Amygdala (tissue), 56 donors: ENCODE data around the gene KLK15.
"Not testable (repeated sequence)": the region's sequence is repeated elsewhere in the genome, so short reads cannot be mapped to it uniquely, and the experiment has no call there.

Source experiments
- DNase-seq, 56 donors: peaks; one replicate each; lab custom pipeline; 2025; lab: John Stamatoyannopoulos, UW

The KLK15 gene

DNA sequence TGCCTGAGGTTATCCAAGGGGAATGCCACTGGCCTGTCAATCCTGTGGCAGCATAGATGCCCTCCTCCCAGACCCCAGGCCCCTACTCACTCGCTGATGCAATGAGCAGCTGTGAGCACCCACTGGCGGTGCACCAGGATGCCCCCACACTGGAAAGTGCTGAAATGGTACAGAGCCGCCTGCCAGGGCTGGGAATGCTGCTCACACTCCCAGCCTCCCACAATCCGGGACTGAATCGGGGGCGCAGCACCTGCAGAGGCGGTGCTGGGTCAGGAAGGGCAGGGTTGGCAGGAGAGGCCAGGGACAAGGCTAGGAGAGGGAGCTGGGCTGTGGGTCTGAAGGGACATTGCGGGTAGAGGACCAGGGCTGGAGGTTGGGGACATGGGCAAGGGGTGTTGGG lies 11.8 kb downstream of the KLK15 start:
- DNase-seq: no peak

DNA sequence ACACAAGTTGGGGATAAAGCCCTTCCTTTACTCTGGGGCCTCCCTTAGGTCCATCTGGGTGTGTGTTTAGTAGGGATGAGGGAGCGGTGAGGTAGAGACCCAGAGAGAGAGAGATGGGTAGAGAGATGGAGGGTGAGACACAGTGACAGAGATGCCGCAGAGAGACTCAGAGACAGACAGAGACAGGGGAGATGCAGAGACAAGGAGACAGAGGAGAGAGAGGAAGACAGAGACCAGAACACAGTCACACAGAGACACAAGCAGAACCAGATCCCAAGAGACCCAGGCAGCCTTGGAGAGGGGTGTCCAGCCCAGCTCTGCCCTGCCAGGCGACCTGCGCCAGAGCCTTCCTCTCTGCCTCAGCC lies 12.1 kb downstream of the KLK15 start:
- DNase-seq: no peak

DNA sequence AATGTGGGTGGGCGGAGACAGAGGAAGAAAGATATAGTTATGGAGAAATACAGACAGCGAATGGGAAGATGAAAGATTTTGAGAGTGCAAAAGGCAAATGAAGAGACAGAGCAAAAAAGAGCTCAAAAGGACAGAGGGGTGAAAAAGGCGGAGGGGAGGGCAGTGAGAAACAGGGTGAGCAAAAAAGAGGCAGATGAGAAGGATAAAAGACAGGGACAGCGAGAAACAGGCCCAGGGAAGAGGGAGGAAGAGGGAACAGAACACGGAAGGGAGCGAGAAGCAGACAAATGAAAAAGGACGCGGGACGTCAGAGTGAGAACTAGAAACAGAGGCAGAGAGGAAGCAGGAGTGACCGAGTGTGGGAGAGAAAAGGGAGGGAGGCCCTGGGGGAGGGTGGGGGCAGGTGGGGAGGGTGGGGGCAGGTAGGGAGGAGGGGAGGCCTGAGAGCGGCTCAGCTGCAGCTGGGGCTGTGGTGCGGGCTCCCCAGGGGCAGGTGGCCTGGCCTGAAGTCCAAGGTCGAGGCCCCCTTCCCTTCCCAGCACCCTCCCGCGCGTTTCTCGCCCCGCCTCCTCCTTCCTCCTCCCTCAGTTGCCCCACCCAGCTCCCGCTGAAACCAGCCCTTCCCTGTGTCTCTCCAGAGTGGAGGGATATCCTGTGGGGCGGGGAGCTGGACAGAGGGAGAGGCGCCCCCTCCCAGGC lies 12.7 kb downstream of the KLK15 start:
- DNase-seq: no peak

DNA sequence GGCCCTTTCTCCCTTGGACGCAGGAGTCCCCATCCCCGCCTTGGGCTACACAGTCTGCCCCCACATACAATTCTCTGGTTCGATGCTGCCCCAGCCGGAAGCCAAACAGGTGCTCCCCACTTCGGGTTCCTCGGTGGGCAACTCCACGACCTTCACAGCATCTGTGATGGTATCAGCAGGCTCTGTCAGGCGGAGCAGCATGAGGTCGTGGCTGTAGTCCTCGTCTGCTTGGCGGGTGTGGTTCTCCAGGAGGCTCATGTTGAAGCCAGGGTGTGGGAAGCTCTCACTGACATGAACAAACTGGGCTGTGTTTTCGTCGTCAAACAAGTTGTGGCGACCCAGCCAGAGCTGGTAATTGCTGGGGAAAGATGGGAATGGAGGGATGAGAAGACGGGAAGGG lies 13.3 kb downstream of the KLK15 start:
- no peak for DNase-seq

DNA sequence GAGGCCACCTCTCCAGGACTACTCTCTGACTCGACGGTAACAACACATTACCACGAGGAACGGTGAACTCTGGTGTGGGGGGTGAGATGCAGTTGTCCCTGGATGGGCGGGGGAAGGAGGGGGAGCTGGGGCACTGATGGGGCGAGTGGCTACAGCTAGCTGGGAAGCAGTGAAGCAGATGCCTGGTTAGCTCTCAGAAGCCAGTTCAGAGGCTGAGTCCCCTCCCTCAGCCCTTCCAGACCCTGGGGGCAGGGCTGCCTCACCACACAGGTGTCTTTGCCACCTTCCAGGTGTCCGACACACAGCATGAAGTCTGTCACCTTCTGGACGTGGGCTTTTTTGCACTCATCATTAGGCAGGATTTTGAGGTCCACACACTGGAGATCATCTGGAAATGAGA lies 13.7 kb downstream of the KLK15 start:
- no peak for DNase-seq

DNA sequence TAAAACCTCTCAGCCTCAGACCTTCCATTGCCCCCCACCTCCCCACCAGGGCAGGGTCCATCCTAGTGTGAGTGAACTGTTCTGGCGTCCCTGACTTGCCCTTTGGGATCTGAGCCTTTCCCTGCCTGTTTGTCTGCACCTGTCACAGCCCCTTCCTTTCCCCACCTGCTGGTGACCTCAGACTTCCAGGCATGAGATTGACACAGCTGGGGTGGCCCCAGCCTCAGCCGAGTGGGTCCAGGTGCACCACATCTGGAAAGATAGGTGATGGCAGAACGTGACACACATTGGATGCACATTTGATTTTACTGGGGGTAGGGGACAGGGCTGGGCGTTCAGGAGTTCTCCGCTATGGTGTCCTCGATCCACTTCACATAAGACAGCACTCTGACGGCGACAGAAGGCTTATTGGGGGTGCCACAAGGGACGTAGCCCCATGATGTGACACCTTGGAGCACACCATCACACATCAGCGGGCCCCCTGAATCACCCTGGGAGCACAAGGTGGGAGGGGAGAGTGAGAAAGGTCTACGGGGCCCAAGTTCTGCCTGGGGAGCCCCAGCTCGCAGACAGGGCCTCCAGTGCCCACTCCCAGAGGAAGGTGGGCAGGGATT lies 14.4 kb downstream of the KLK15 start:
- no peak for DNase-seq

DNA sequence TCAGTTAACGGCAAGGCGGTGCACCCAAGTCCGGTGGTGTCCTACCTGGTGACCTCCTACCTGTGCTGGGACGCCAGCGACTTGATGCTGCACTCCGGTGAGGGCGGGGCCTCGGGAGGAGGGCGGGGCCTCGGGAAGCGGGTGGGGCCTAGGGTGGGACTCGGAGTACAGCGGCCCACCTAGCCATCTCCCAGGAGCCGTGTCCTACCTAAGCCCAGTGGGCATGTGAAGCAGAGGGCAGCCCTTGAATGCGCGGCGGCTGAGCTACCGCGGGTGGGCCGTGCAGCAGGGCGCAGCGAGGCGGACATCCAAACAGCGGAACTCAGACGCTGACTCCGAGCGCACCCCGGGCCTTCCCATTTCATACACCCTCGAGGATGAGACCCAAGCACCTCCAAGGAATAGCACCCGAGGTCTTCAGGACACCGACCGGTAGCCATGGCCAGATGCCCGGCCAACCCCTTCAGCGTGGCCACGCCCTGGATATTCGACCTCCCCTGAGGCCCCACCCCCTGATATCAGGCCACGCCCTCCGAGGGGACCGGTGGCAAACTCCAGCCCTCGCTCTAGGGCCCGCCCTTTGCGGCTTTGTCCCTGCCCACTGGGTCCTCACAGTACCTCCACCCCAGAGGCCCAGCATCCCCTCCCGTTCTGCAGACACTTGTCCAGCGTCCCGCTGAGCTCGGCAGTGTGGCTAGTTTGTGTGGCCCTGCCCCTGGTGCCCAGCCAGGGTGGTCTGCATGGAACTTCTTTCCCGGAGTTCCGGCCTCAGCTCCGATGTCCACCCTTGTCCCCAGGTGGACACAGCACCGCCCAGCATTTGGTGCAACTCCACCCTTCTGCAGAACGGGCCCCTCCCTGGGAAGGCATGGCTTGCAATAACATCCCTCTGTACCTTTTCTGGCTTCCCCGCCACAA lies 15.2 kb downstream of the KLK15 start:
- DNase-seq: peak in 2 of 56 donors; percentile 11 to 18

DNA sequence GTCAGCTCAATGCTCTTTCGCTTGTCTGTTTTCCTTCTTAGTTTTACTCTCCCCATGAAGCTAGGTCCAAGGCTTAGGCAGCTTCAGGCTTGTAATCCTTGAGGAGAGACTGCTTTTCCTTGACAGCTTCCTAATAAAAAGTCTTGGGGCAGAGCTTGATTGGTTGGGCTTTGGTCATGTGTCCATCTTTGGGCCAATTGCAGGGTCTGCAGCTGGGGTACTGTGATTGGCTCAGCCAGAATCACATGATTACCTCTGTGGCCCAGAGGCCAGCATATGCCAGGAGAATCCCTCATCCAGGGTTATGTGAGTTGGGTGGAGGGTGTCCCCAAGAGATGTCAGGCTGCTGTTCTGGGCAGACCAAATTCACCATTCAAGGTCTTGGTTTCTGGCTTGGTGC lies 17.9 kb downstream of the KLK15 start:
- DNase-seq: no peak

DNA sequence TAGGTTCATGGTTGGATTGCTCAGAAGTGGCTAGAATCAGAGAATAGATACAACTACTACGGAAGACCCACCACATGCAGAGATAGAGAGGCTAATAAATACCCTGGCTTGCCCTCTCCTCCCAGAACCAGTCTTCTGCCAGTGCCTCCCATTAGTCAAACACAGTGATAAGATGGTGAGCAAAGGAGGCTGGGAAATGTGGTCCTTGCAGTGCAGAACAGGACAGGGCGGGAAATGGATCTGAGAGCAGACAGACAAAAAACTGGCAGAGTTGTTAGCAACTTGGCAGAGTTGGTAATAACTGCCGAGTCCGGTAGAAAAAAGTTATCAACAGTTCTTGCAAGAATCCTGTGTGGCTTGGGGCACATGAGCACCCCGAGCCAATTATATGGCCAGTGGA lies 18.5 kb downstream of the KLK15 start:
- DNase-seq: no peak

DNA sequence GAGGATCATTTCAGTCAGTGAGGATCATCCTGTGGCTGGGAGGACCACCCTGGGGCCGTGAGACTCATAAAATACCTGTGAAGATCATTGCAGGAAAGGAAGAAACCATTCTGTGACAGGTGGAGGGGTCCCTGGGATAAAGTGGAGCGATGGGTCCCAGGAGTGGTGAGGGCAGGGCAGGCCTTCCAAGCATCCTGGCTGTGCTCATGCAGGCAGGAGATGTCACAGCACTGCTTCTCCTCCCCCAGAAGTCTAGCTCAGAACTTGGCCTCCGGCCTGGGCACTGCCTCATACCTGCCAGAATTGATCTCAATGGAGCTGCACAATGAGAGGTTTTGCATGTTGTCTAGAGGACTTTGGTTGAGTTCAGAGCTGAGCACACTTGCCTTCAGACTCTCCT lies 20.9 kb downstream of the KLK15 start:
- DNase-seq: no peak

DNA sequence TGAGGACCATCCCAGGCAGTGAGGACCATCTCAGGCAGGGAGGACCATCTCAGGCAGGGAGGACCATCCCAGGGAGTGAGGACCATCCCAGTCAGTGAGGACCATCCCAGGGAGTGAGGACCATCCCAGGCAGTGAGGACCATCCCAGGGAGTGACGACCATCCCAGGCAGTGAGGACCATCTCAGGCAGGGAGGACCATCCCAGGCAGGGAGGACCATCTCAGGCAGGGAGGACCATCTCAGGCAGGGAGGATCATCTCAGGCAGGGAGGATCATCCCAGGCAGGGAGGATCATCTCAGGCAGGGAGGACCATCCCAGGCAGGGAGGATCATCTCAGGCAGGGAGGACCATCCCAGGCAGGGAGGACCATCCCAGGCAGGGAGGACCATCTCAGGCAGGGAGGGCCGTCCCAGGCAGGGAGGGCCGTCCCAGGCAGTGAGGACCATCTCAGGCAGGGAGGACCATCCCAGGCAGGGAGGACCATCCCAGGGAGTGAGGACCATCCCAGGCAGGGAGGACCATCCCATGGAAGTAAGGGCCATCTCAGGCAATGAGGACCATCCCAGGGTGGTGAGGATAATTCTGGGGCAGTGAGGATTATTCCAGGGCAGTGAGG lies 21.6 kb downstream of the KLK15 start:
- DNase-seq: not testable (repeated sequence)

DNA sequence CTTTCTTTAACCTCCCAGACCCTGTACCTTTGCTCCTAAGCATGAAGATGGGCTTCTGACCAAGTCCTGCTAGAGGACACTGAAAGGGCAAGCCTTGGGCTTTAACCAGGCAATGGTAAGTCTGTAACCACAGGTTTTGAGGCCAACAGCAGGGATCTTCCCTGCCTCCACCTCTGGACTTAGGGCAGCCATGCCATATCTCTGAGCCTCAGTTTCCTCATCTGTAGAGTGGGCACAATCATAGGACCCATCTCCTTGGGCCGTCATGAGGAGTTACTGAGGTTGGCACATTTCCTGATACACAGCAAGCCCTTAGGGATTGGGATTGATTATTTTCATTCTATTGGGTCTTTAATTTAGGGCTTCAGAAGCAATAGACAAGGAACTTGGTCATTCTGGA lies 24.5 kb downstream of the KLK15 start:
- DNase-seq: no peak

DNA sequence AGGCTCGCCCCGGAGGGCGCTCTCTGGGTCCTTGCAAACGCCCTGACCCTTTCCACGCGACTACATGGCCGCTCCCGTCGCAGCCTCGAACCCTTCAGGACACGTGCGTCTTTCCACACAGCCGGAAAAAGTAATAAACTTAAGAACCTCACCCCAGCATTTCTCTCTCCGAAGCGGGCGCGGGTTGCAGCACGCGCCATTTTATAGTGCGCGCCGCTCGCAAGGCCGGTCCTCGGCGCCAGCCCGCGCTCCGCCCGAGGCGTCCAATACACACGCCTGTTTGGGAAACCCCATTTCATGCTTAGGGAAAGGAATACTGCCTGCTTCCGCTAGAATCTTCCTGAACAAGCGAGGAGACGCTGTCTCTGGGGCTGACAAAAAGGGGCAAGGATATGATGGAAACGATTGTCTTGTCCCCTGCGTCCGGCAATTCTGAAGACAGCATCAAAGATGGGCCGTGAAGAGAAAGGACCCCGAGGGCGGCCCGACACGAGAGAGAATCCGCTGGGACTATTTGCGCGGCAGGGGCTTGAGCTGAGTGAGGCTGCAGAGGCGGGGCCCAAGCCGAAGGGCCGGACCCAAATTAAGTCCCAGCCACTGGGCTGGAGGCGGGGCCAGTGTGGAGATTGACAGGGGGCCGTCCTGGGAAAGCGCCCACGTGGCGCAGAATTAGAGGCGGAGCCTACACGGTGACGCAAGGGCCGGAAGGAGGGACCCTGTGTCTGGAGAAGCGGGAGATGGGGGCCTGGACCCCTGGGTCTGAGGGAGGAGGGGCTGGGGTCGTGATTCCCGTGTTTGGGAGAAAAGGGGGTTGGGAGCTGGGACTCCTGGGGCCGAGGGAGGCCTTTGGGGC lies 28.7 kb downstream of the KLK15 start:
- DNase-seq: peak; percentile 66 to 99 (median 96)

DNA sequence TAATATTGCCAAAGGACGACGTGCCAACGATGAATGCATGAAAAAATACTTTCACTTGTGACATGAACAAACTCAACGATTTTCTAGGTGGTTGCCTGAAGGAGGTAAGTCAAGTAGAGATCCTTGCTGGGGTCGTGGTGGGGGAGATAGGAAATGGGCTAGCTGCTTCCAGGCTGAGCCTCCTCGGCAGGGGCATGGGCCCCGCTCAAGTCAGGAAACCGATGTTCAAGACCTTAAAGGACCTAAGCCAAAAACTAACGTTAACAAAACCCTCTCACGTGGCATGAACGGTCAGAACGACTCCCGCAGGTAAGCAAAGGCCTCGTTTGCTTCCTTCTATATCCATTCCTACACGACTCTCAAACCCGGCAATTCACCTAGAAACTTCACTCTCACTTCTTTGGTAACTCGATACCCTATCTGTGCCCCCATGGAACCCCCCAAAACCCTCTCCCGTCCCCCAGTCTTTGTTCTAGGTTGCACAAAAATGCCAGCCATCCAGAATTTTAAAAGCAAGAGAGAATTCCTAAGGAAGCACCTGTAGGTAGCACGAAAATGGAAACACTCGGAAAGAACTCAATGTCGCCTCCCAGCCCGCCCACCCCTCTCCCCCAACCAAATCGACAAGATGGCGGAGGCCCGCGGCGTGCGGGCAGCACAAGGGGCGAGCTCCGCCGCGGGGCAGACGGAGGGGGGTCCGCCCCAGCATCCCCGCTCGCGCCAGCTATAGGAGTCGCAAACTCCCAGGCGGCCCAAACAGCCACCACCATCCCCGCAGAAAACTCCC lies 29.5 kb downstream of the KLK15 start:
- no peak for DNase-seq

DNA sequence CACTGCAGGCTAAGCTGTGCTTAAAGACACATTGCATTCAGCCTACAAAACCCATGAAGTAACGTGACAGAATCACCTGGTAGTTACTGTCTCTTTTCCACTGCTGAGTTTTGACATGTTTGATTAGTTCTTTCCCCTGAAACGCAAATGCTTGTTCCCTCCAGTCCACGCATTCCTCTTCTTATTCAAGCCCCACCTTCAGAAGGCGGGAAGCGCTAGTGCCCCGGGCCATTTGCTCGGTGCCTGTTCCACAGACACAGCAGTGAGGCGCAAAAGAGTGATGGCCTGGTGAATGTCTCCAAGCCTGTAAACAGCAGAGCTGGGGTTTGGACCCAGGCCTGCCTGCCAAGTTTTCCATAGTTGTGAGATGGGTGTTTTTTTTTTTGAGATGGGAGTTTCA lies 32.3 kb downstream of the KLK15 start:
- no peak for DNase-seq

DNA sequence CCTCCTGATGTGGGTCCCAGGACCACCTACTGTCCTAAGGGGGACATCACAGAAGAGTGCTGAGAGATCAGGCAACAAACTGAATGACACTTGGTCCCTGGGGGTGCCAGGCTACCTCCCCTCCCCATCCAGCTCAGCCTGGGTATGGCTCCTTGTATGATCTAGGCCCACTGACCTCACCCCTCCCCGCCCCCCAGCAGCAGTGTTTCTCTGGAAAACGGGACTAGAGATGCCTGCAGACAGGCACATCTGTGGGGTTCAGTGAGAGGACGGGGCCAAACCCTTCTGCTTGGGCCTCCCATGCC lies 33.9 kb downstream of the KLK15 start:
- no peak for DNase-seq

DNA sequence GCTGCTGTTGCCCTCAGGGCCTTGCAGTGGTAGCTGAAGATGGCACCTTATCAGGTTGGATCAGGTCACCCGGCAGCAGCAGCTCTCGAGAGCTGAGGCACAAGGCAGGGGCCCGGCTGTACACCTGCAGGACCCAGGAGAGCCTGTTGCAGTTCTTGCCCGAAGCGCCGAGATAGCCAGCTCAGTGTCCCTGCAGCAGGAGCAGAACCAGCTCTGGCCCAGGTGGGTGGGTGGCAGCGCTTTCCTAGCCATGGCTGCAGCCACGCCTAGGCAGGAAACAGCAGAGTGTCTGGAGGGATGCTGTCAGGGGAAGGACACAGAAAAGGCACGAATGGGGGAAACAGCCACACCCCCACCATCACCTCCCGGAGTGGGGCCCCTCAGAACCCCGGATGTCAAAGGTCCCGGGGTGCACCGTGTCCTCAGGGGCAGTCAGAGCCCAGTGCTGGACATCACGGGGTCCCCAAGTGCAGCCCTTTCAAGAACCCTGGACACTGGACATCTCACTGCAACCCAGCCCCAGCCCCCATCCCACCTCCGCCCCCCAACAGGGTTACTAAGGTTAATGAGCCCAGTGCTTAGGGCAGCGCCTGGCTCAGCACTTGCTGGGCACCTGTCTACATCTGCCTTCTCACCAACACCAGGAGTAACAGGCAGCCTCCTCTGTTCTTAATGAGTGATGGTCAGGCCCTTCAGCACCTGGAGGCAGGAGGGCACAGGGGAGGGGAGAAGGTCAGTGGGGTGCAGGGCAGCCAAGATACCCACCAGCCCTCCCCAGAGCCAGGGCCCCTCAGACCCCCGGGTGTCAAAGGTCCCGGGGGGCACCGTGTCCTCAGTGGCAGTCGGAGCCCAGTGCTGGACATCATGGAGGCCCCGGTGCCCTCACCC lies 34.5 kb downstream of the KLK15 start:
- DNase-seq: no peak

DNA sequence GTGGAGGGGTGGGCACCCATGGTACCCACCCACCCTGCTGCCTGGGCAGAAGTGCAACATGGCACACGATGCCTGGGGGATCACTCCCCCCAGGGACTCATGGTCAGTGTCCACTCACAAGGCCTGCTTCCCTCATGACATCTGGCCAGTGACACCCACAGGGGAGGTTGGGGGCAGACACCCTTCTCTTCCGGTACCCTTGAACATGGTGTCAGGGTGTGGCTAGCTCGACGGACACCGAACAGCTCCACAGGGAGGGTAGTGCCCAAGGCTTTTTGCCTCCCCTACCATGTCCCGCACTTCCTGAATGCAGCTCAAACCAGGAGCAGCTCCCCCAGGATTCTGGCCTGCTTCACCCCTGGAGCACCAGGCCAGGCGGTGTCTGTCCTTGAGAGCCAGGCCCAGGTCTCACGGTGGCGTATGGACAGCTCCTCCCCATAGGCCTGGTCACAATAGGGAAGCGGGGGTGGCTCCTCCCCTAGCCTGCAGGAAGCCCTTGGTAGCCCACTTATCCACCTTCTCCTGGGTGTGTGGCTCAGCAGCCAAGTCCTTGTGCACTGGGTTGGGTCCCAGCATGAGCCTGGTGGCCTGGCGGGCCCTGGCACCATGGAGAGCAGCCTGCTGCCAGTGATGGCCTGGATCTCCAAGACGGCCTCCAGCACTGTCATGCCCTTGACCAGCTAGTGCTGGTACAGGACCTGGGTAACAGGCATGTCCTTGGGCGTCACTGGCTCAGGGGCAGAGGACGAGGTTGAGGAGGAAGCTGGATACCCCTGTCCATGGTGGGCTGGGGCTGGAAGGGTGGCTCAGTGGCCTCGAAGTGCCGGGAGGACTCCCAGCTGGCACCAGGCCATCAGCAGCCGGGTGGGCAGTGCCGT lies 35.4 kb downstream of the KLK15 start:
- no peak for DNase-seq
